HG03139 (cell line): Measurements from ENCODE around the gene CLEC6A.
A peak's percentile ranks its signal among the peaks of the same experiment; 100 is the strongest.
"Not testable (repeated sequence)": the region's sequence is repeated elsewhere in the genome, so short reads cannot be mapped to it uniquely, and the experiment has no call there.

ENCODE experiments used
- ATAC-seq: cut with Tn5 transposase; IDR thresholded peaks from one replicate; pipeline ENCODE4 v1.9.1; 2021; ENCODE audit not compliant: unreplicated experiment

CLEC6A gene

GRCh38 chr12:8455727-8456360 is at the start of gene CLEC6A:
Gene CLEC6A (plus strand): TSS chr12:8455962. CDS start chr12:8456112, 150 bp downstream.
- ATAC-seq, result no peak

GRCh38 chr12:8419576-8419975 is 36.2 kb upstream of the CLEC6A start:
- not testable (repeated sequence) for ATAC-seq

- ATAC-seq, result no peak
Observed at GRCh38 chr12:8420506-8420905, 35.3 kb upstream of the CLEC6A start.

- not testable (repeated sequence) for ATAC-seq
Observed at GRCh38 chr12:8444536-8445278, 11.1 kb upstream of the CLEC6A start.

GRCh38 chr12:8445731-8446130 is 10.0 kb upstream of the CLEC6A start:
- ATAC-seq, result no peak

- no peak for ATAC-seq
Observed at GRCh38 chr12:8446642-8447547, 8.9 kb upstream of the CLEC6A start.

GRCh38 chr12:8449355-8449859 is 6.4 kb upstream of the CLEC6A start:
- peak; percentile 53 for ATAC-seq

GRCh38 chr12:8452036-8452435 is 3.7 kb upstream of the CLEC6A start:
- no peak for ATAC-seq

- no peak for ATAC-seq
Observed at GRCh38 chr12:8453021-8453513, 2.7 kb upstream of the CLEC6A start.

GRCh38 chr12:8453796-8454195 is 2.0 kb upstream of the CLEC6A start:
- no peak for ATAC-seq

GRCh38 chr12:8455271-8455670 is 491 bp upstream of the CLEC6A start:
- ATAC-seq, result no peak

GRCh38 chr12:8461426-8461825 is 5.7 kb downstream of the CLEC6A start:
- no peak for ATAC-seq

GRCh38 chr12:8465301-8465996 is 9.7 kb downstream of the CLEC6A start:
- ATAC-seq, result no peak

- no peak for ATAC-seq
Observed at GRCh38 chr12:8466241-8466640, 10.5 kb downstream of the CLEC6A start.

- no peak for ATAC-seq
Observed at GRCh38 chr12:8471090-8471489, 15.3 kb downstream of the CLEC6A start.

- no peak for ATAC-seq
Observed at GRCh38 chr12:8475508-8476203, 19.9 kb downstream of the CLEC6A start.

GRCh38 chr12:8482571-8483061 is 26.9 kb downstream of the CLEC6A start:
- ATAC-seq, result no peak

GRCh38 chr12:8483079-8483478 is 27.3 kb downstream of the CLEC6A start:
- no peak for ATAC-seq

- no peak for ATAC-seq
Observed at GRCh38 chr12:8491646-8492530, 36.1 kb downstream of the CLEC6A start.
